Measurements from ENCODE around the gene CGNL1.

Gene CGNL1

DNA sequence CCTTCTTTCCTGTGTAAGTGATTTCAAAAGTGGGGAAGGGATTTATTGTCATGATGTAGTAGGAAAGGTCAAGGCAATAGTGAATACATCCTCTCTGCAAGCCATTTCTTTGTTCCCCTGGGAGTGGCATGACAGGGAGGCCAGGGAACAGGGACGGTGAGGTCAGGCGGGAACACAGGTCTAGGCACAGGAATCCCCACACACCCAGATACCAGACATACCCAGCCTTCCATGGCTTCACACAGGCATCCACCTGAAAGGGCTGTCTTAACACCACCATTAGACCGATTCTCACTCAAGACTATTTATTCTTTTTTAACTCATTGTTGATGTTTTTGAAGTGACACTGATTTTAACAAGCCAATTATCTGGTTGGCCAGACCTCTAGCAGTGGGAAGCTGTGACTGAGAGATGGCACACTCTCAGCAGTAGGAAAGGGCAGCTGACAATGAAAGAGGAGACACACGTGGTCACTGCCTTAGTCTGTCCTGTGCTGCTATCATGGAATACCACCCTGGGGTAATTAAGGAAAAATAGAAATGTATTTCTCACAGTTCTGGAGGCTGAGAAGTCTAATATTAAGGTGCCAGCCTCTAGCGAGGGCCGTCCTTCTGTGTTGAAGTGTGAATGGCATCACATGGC, 140.8 kb downstream of the CGNL1 start:
- no peak for TF ChIP-seq SPI1 (IDR thresholded peaks at IDR 0.05; ENCODE audit: borderline replicate concordance, low read depth)
- TF ChIP-seq CTCF (IDR thresholded peaks at IDR 0.05; ENCODE audit: insufficient read depth, low read length), result no peak
- no peak for TF ChIP-seq REST (IDR thresholded peaks at IDR 0.05; ENCODE audit: insufficient replicate concordance, low read depth)
- TF ChIP-seq POLR2AphosphoS5 (IDR thresholded peaks at IDR 0.05; ENCODE audit: low read depth), result no peak
- TF ChIP-seq GABPA (IDR thresholded peaks at IDR 0.05; ENCODE audit: low read depth), result no peak
- no peaks in the 10 kb centered on the region for H3K27me3 ChIP-seq (ENCODE audit: insufficient read depth, poor library complexity, severe bottlenecking)
- DNase-seq (ENCODE audit: low read depth in 1 of 2, low spot score in 1 of 2), result no peak
- no peak overlapping the region for H3K27ac ChIP-seq (replicated peaks)
- H3K4me3 ChIP-seq (replicated peaks; ENCODE audit: insufficient read depth, low read length), result no peak overlapping the region

DNA sequence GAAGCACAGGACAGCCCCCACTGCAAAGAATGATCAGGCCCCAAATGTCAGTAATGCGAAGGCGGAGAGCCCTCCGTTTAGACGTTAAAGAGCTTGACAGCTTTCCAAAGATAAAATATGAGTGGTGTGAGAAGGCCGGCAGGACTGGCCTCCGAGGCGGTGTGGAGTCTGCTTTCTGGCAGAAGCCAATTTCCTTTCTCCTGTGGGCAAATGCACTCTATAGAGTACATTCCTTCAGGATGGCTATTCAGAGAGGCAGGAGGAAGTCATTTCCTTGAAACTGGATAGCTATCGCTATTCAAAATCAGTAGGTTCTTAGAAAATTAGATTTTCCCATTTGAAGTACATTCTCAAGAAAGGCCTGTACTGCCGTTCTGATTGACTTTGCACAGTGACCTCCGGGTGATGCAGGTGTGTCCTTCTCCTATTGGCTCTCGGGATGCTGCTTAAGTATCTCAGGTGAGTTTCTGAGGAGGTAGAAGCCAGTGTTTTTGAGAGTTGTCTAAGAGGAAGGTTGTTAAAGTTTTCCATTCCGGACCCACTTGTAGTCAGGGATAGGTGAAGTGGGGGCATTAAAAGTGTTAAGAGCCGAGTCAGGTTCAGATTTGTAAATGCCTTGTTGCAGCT, 142.6 kb downstream of the CGNL1 start:
- Histone ChIP-seq H3K4me3 (replicated peaks; ENCODE audit: insufficient read depth, low read length) (no peak overlapping the region), H3K27me3 (ENCODE audit: insufficient read depth, poor library complexity, severe bottlenecking) (peaks cover 3% of the 10 kb centered on the region), H3K27ac (replicated peaks) (no peak overlapping the region)
- TF ChIP-seq GABPA (IDR thresholded peaks at IDR 0.05; ENCODE audit: low read depth), result no peak
- no peak for TF ChIP-seq SPI1 (IDR thresholded peaks at IDR 0.05; ENCODE audit: borderline replicate concordance, low read depth)
- no peak for TF ChIP-seq POLR2AphosphoS5 (IDR thresholded peaks at IDR 0.05; ENCODE audit: low read depth)
- no peak for TF ChIP-seq CTCF (IDR thresholded peaks at IDR 0.05; ENCODE audit: insufficient read depth, low read length)
- no peak for TF ChIP-seq REST (IDR thresholded peaks at IDR 0.05; ENCODE audit: insufficient replicate concordance, low read depth)
- no peak for DNase-seq (ENCODE audit: low read depth in 1 of 2, low spot score in 1 of 2)

DNA sequence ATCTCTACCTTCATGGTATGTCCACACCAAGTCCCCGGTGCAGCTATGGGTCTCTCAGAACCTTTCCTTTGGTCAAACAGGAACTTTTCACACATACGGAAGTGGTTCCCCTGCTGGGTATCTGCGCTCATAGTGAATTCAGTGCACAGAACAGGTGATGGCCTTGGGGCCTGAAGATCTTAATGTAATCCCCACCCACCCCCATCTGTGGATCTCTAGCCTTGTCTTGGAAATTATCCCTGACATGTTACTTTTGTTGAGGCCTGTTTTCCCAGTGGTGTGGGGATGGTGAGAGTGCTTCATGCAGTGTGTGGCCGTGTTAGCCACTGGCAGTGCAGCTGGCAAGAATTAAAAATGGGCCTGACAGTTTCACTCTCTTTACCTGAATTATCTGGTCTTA, 143.5 kb downstream of the CGNL1 start:
- no peak for TF ChIP-seq CTCF (IDR thresholded peaks at IDR 0.05; ENCODE audit: insufficient read depth, low read length)
- TF ChIP-seq POLR2AphosphoS5 (IDR thresholded peaks at IDR 0.05; ENCODE audit: low read depth), result no peak
- peaks cover 3% of the 10 kb centered on the region for H3K27me3 ChIP-seq (ENCODE audit: insufficient read depth, poor library complexity, severe bottlenecking)
- DNase-seq (ENCODE audit: low read depth in 1 of 2, low spot score in 1 of 2), result no peak
- no peak overlapping the region for H3K27ac ChIP-seq (replicated peaks)
- no peak overlapping the region for H3K4me3 ChIP-seq (replicated peaks; ENCODE audit: insufficient read depth, low read length)

All from HL-60 (cell line).